Inferior parietal cortex (tissue), 1 donor: ENCODE measurements around the gene RFTN1.

Experiments used
- DNase-seq: peaks from one replicate; pipeline ENCODE4 v3.0.0-alpha.2; 2016; ENCODE audit errors: extremely low spot score

The RFTN1 gene

GRCh38 chr3:16279010-16279801 lies 234.3 kb downstream of the RFTN1 start:
- DNase-seq, result no peak

GRCh38 chr3:16277471-16277870 lies 236.0 kb downstream of the RFTN1 start:
- no peak for DNase-seq

- DNase-seq, result no peak
These were observed 239.6 kb downstream of the RFTN1 start for GRCh38 chr3:16273867-16274266.

GRCh38 chr3:16272588-16272987 lies 240.9 kb downstream of the RFTN1 start:
- DNase-seq, result no peak

GRCh38 chr3:16270855-16271254 lies 242.6 kb downstream of the RFTN1 start:
- DNase-seq, result no peak

- no peak for DNase-seq
These were observed 246.8 kb downstream of the RFTN1 start for GRCh38 chr3:16266714-16267113.
